Prostate gland (tissue), 2 donors: ENCODE measurements around the gene ELOVL7.

Experiments used
- CTCF ChIP-seq, 4 experiments: fragments of 200-600 bp in 2 of 4; fragments of 450-650 bp in 2 of 4; sonication (generic) in 2 of 4; IDR thresholded peaks; 1 replicate in 3 of 4; 2 replicates in 1 of 4; pipeline ENCODE4 v1.5.1; 2016 to 2019; ENCODE audit warnings: antibody characterized with exemption in 4 of 4, mild to moderate bottlenecking in 2 of 4, moderate library complexity in 2 of 4
- POLR2A ChIP-seq: fragments of 450-650 bp; IDR thresholded peaks from one replicate; pipeline ENCODE4 v1.6.1; 2016; ENCODE audit warnings: antibody characterized with exemption, mild to moderate bottlenecking

- TF ChIP-seq CTCF (IDR thresholded peaks at IDR 0.05) = no peak
- no peak for TF ChIP-seq POLR2A
Measured at GRCh38 chr5:60887096-60887495, 43.0 kb upstream of the ELOVL7 start.
